ENCODE measurements around the gene TBC1D22B. TPM values are rescaled to one million over a fixed set of nuclear protein-coding genes. Genes with fewer than 3 reads are reported as not detected.

Gene TBC1D22B
- total and polyA plus RNA-seq, 9 of the 15 experiments (the other 6 are each of a cell fraction or from before 2014, with no cell fraction given) = 4.8 to 24.2 (median 13.5) TPM

- FAIRE-seq (no peak), ATAC-seq (no peak), DNase-seq (ENCODE audit: extremely low read depth in 1 of 4, low spot score in 3 of 4) (no peak)
- peaks cover 4% of the 10 kb centered on the region; the same call in 1 of the 2 replicates for H4K20me1 ChIP-seq (replicated peaks; ENCODE audit: control insufficient read depth, insufficient read depth, low read length)
- intact Hi-C loops (cut with micrococcal nuclease) (no loop called here), in situ Hi-C loops (cut with MboI) (no loop called here)
- peaks cover 2% of the 10 kb centered on the region; the same call in 1 of the 3 replicates for H3K79me2 ChIP-seq (ENCODE audit: control insufficient read depth, insufficient read depth, low read length)
- WGBS (ENCODE audit: insufficient coverage, low coverage, missing lambda C conversion rate) = 94% methylated on average over 3 of the region's 3 CpGs
- H2AFZ ChIP-seq (ENCODE audit: low read depth, low read length) = no peak overlapping the region
- no TSS peak for BruUV-seq (replicated peaks)
- H3K4me3 ChIP-seq = no peak overlapping the region
- peaks cover 0 to 2% of the 10 kb centered on the region in 2 experiments; a peak in 1 of 5 replicates for H3K4me1 ChIP-seq (replicated peaks in 1 of 2; ENCODE audit: control insufficient read depth in 2 of 2, insufficient read depth in 2 of 2, low read length in 2 of 2)
- no peak overlapping the region for H3K27ac ChIP-seq (ENCODE audit: extremely low read depth, low read depth, low read length)
- ChIA-PET CTCF (ENCODE audit: low intra/inter-chr PET ratio) (no interaction called here), POLR2A (interaction anchor here (1.1 to 1.7 kb wide), 3 partner anchors 10 to 16 kb away, joined by 4 to 6 read pairs (median 5); no protein-coding TSS in a partner anchor)
- no peak overlapping the region for H3K4me2 ChIP-seq (ENCODE audit: insufficient read depth, low read length)
- no peak overlapping the region for H3K9ac ChIP-seq (ENCODE audit: insufficient read depth in 1 of 2, low read depth in 2 of 2, low read length in 2 of 2)
- H3K9me1 ChIP-seq (ENCODE audit: control insufficient read depth, insufficient read depth, low read length) = no peaks in the 10 kb centered on the region
- H3K27me3 ChIP-seq (ENCODE audit: control insufficient read depth in 2 of 2, insufficient read depth in 2 of 2, low read length in 2 of 2) = no peaks in the 10 kb centered on the region
- H3K9me3 ChIP-seq (replicated peaks; ENCODE audit: control insufficient read depth, insufficient read depth, low read depth, low read length) = no peaks in the 10 kb centered on the region
- peaks cover 90% of the 10 kb centered on the region for H3K36me3 ChIP-seq (ENCODE audit: control insufficient read depth, insufficient read depth, low read length)
- TF ChIP-seq MCM3 (IDR thresholded peaks at IDR 0.05) (no peak), ZBED1 (IDR thresholded peaks at IDR 0.05) (no peak), PURB (CRISPR knock-in tag; IDR thresholded peaks at IDR 0.05; ENCODE audit: low read depth) (no peak), STAG1 (CRISPR knock-in tag; IDR thresholded peaks at IDR 0.05; ENCODE audit: borderline replicate concordance) (no peak), KHSRP (IDR thresholded peaks at IDR 0.05) (no peak), ERF (CRISPR knock-in tag; IDR thresholded peaks at IDR 0.05) (no peak), ZNF518B (CRISPR knock-in tag; IDR thresholded peaks at IDR 0.05) (no peak), GABPB1 (CRISPR knock-in tag; IDR thresholded peaks at IDR 0.05) (no peak), ZNF316 (IDR thresholded peaks at IDR 0.05) (no peak), NR4A1 (CRISPR knock-in tag; IDR thresholded peaks at IDR 0.05) (no peak), NR4A1 (tag; IDR thresholded peaks at IDR 0.05) (no peak), CBFA2T3 (IDR thresholded peaks at IDR 0.05) (no peak)
- TF ChIP-seq, protein P1, sequence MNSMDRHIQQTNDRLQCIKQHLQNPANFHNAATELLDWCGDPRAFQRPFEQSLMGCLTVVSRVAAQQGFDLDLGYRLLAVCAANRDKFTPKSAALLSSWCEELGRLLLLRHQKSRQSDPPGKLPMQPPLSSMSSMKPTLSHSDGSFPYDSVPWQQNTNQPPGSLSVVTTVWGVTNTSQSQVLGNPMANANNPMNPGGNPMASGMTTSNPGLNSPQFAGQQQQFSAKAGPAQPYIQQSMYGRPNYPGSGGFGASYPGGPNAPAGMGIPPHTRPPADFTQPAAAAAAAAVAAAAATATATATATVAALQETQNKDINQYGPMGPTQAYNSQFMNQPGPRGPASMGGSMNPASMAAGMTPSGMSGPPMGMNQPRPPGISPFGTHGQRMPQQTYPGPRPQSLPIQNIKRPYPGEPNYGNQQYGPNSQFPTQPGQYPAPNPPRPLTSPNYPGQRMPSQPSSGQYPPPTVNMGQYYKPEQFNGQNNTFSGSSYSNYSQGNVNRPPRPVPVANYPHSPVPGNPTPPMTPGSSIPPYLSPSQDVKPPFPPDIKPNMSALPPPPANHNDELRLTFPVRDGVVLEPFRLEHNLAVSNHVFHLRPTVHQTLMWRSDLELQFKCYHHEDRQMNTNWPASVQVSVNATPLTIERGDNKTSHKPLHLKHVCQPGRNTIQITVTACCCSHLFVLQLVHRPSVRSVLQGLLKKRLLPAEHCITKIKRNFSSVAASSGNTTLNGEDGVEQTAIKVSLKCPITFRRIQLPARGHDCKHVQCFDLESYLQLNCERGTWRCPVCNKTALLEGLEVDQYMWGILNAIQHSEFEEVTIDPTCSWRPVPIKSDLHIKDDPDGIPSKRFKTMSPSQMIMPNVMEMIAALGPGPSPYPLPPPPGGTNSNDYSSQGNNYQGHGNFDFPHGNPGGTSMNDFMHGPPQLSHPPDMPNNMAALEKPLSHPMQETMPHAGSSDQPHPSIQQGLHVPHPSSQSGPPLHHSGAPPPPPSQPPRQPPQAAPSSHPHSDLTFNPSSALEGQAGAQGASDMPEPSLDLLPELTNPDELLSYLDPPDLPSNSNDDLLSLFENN (IDR thresholded peaks at IDR 0.05; ENCODE audit: low read depth in 2 of 2, low read length in 2 of 2) = no peak
- TF ChIP-seq, protein P2, sequence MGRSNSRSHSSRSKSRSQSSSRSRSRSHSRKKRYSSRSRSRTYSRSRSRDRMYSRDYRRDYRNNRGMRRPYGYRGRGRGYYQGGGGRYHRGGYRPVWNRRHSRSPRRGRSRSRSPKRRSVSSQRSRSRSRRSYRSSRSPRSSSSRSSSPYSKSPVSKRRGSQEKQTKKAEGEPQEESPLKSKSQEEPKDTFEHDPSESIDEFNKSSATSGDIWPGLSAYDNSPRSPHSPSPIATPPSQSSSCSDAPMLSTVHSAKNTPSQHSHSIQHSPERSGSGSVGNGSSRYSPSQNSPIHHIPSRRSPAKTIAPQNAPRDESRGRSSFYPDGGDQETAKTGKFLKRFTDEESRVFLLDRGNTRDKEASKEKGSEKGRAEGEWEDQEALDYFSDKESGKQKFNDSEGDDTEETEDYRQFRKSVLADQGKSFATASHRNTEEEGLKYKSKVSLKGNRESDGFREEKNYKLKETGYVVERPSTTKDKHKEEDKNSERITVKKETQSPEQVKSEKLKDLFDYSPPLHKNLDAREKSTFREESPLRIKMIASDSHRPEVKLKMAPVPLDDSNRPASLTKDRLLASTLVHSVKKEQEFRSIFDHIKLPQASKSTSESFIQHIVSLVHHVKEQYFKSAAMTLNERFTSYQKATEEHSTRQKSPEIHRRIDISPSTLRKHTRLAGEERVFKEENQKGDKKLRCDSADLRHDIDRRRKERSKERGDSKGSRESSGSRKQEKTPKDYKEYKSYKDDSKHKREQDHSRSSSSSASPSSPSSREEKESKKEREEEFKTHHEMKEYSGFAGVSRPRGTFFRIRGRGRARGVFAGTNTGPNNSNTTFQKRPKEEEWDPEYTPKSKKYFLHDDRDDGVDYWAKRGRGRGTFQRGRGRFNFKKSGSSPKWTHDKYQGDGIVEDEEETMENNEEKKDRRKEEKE (IDR thresholded peaks at IDR 0.05; ENCODE audit: borderline replicate concordance in 1 of 2, control insufficient read depth in 1 of 2, low read depth in 2 of 2, low read length in 1 of 2) = no peak
Measured at GRCh38 chr6:37283671-37284151, 26.1 kb downstream of the TBC1D22B start.
